NCI-H2196 treated with DMSO at 0.1 percent for 48 hours (cell line): Measurements from ENCODE around the gene ITPK1.

Experiments
- DNase-seq: peaks from one replicate; lab custom pipeline; 2025; ENCODE audit not compliant: unreplicated experiment; lab: John Stamatoyannopoulos, UW

The ITPK1 gene

DNA sequence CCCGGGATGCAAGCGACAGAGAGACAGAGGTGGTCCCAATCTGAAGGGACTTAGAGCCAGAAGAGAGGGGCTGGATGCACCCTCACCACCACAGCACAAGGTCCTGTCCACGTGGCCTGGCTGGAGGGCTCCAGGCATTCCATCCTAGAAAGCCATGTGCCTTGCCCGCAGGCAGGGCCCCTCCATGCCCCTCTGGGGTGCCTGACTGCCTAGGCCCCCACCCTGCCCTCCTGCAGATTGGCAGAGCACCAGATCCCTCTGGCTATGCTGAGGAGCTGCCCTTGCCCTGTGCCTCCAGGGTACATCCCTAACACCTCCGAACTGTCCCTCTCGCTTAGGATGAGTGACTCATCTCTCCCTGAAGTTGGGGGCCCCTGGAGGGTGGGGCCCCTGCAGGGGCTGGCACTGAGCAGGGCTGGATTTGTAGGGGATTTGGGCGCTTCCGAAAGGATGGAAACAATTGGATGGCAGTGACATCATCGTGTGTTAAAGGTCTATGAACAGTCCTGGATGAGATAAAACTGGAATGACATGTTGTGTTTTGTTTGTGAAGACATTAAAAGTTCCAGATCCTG lies 141.8 kb downstream of the ITPK1 start:
- no peak for DNase-seq

DNA sequence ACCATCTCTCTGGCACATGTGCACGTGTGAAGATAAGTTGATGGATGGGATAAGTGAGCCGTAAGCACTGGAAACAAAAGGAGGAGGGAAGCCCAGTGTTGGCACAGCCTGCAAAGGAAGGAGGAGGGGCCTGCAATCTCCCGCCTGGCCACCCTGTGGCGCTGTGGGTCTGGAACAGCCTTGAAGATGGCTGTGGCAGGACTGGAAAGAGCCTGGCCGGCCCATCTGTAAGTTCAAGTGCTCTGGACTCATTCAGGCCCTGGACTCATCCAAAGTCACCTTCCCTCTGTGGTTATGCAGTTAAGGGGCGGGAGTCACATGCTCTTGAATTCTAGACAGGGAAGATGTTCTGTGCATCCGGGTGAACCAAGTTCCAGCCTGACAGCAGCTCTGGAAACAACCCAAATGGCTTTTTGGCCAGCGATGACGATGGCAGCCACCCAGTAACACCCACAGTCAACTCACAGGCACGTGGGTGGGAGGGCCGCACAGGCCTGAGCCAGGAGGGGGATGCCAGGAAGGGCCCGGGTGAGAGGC lies 142.4 kb downstream of the ITPK1 start:
- peak; percentile 13 for DNase-seq

DNA sequence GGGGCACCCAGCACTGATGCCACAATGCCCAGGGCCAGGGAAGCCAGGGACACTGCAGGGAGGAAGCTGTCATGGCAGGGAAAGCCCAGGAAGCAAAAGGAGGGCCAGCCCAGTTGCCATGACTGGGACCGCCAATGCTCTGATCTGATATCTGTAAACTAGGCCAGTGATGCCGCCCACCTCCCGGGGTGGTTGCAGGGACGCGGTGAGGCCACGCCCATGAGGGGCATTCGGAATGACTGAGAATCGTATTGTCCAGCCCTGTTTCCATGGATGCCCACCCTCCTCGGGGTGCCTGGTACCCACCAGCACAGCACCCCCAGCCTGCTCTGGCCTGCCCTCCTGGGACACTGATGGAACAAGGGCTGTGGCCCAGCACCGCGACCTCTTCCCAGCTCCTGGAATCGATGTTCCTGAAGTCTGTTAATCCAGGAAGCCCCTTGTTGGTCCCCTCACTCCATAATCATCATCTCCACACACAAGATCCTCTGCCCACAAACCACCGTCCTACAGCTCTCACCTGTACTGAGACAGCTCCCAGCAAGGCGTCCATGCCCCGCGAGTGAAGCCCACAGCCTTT lies 144.0 kb downstream of the ITPK1 start:
- no peak for DNase-seq

DNA sequence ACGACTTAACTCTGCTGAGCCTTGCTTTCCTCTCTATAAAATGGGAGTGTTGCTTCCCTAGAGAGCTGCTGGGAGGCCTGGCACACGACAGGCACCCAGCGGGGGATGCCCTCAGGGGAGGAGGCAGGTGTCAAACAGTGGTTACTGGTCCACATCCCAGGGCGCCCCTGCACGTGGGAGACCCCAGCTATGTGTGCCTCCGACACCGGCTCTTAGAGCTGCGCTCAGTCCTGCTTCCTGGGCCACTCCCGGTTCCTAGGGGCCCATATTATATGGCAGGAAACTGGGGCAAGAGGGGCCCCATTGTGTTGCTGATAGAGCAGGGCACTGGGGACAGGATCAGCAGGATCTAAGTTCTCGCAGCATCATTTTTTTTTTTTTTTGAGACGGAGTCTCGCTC lies 145.5 kb downstream of the ITPK1 start:
- DNase-seq: no peak

DNA sequence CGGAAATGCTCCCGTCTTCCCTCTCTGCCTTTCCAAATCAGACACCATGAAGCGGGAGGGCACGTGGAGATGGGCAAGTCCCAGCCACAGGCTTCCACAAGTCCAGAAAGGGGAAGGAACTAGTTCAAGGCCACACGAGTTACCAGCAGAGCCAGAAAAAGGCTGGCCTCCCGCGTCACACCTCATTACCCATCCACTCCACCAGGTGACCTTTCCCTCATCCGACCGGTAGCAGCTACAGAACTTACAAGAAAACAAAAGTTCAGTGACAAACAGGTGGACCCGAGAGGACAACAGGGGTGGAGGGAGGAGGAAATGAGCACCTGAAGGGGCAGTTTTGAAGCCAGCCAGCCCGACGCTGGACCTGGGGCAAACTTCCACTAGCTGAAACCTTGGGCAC lies 145.9 kb downstream of the ITPK1 start:
- no peak for DNase-seq

DNA sequence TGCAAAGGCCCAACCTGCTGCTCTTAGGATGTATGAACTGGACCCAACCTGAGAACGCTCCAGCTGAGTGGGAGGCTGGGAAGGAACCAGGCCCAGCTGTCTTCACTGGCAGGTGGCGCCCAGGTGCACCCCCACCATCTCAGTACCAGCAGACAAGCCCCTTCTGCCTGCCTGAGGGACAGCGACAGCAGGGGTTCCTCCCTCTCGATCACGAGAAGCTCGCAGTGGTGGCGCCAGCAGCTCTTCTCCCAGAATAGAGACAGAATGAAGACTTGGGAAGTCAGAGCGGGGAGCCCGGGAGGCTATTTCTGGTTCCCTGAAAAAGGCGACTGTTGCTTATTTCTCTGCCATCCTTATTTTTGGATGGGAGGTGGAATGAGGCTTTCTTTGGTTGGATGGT lies 146.3 kb downstream of the ITPK1 start:
- DNase-seq: no peak

DNA sequence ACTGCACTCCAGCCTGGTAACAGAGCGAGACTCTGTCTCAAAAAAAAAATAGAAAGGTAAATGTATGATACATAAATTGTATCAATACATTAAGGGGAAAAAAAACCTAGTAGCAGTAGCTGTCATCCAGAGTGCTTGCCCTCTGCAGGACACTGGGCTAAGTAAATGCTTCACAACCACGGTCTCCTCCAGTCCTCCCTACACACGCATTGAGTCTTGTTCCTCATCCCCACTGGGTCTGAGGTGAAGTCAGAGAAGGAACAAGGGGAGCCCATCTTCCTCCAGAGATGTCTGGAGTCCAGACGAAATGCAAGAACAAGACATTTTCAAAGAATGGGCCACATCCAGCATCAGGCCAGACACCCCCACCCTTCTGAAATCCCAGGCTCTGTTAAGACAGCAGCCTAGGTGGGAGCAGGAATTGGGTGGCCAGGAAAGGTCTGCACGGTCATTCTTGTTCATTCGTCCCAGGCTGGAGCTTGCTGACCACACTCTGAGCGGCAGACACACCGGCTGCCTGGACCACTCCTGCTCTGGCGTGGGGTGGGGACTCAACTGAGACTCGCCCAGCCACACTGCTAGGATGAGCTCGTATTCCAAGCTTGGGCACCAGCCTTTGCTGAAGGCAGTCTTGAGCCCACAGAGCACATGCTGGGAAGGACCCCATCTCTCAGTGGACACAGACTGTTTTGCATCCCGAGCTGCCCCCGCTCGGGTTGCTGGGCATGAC lies 147.3 kb downstream of the ITPK1 start:
- DNase-seq: no peak

DNA sequence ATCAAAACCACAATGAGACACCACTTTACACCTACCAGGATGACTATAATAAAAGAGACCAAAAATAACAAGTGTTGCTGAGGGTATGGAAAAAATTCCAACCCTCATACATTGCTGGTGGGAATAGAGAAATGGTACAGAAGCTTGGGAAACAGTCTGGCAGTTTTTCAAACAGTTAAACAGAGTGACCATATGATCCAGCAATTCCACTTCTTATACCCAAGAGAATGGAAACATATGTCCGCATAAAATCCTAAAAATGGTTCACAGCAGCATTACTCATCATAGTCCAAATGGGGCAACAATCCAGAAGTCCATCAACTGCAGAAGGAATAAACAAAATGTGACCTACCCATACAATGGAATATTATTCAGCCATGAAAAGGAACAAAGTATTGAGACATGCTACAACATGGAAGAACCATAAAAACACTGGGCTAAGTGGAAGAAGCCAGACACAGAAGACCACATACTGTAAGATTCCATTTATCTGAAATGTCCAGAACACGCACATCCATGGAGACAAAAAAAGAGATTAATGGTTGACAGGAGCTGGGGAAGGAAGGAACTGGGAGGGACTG lies 148.3 kb downstream of the ITPK1 start:
- DNase-seq: no peak

DNA sequence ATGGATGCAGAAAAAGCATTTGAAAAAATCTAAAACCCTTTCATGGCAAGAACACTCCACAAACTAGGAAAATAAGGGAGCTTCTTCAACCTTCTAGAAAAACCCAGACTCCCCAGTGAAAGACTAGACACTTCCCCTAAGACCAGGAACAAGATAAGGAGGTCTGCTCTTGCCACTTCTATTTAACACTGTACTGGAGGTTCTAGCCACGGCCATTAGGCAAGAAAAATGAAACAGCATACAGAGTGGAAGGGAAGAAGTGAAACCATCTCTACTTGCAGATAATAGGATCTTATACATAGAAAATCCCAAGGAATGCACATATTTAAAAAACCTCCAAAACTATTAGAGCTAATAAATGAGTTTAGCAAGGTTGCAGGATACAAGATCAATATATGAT lies 150.4 kb downstream of the ITPK1 start:
- DNase-seq: no peak

DNA sequence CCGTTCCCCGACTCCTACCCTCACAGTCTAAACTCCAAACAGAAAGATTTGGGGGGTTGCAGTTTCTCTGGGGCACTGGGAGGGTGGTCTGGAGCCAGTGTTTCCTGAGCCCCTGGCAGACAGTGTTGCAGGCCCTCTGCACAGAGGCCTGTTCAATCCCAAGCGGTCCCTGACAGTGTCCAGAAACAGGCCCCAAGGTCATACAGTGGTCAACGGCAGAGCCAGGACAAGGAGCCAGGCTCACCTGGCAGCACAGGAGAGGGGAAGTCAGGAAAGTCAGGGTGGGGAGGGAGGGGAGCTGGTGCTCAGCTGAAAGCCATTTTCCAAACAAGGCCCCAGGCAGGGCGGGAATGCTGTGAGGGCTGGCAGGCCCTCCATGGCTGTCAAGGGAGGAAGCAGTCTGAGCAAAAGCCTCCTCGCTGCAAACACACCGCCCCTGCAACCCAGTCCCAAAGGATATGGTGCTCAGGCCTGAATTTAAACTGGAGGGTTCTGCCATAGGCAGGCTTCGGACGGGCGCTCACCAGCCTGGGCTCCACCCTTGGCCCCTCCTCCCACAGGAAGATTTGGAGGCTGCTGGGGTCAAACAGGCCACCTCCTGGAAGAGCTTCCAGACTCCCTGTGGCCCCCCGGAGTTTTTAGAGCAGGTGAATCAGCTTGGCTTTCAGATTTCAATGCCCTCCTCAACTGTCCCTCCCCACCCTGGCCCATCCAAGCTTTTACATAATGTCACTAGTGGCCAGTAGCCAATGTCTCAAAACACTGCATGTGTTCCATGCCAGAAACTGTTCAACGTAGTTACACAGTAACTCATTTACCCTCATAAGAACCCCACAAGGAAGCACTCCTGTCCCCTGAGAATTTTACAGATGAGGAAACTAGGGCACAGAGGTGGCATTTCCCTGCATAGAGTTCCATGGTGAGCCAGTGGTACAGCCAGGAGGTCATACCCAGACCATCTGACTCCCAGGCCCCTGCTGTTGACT lies 151.3 kb downstream of the ITPK1 start:
- DNase-seq: no peak

DNA sequence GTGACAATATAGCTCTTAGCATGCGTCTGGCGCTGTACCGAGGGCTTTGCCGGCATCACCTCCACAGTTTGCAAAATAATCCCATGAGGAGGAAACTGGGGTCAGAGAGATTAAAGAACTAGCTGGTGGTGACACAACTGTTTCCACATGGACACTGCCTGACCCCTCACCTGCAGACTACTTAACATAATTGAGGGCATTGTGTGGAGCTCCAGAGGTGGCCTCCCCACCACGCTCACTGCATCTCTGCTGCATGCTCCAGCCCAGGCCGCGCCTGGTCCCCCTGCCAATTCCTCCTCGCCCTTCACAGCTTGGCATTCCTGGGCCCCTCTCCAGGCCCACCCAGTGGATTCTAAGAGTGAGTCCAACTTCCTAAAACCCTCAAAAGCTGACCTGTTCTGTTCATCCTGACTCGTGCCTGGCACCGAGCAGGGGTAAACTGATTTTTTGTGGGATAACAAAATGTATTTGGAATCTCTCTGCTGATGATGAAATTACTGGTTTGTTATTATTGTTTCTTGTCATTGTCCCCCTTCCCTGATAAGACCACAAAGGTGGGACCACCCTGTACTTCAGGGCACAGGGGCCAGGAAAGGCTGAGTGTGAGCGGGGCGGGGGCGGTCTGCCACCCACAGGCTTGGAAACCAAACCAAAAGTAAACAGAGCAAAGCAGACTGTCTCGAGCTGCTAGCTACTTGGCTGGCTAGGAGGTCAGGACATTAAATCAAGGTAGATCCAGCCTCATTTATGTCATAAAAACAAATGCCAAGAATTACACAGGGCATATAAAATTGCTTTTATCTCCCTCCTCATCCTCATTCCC lies 152.2 kb downstream of the ITPK1 start:
- no peak for DNase-seq

DNA sequence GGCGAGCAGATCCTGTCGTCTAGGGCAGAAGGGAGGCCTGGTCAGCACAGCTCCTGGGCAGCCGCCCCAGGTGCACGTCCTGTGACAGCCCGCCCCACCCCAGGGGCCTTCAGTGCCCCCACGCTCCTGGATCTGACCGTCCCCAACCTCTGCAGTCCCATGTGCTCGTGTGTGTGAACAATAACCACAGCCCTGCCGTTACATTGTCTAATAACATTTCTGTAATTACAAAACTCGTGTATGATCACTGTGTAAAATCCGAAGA lies 153.0 kb downstream of the ITPK1 start:
- no peak for DNase-seq

DNA sequence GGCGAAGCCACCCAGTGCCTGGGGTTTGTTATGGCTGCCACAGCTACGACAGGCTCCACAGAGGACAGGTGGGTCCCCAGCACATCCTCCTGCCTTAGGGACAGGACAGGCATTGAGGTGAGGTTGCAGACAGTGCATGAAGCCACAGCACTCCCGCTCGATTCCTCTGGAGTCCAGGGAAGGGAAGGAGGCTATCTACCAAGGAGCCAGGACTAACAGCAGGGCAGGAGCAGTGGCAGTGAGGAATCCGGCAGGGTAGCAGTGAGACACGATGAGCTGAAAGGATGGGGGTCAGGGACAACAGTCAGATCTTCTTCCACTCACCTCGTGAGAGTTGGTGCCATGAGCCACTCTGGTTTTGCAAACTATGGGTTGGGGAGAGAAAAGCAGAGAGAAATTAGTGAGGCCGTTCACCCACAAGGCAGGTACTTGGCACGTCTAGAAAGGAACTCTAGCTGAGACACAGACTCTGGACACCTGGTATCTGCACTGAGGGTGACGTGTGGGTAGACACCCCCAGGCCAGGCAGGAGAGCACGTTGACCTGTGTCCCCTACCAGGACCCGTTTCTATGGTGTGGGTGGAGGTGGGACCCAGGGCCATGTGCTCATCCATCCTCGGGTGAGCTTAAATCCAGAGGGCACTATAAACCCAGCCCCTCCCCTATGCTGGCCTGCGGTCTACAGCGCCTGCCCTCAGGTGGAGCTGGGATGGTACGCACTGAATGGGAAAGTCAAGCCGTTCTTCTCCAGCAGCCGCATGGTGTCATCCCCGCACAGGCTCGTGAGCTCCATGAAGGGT lies 153.5 kb downstream of the ITPK1 start:
- DNase-seq: no peak

DNA sequence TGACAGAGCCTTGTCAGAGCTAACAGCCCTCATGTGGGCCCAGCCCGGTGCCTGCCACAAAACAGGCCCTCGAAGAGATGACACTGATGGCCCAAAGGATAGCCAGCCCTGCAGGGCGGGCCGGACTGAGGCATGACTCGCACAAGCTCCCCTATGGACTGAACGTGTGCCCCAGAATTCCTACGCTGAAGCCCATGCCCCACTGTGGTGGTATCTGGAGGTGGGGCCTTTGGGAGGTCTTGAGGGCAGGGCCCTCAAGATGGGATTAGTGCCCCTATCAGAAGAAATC lies 154.2 kb downstream of the ITPK1 start:
- DNase-seq: no peak

DNA sequence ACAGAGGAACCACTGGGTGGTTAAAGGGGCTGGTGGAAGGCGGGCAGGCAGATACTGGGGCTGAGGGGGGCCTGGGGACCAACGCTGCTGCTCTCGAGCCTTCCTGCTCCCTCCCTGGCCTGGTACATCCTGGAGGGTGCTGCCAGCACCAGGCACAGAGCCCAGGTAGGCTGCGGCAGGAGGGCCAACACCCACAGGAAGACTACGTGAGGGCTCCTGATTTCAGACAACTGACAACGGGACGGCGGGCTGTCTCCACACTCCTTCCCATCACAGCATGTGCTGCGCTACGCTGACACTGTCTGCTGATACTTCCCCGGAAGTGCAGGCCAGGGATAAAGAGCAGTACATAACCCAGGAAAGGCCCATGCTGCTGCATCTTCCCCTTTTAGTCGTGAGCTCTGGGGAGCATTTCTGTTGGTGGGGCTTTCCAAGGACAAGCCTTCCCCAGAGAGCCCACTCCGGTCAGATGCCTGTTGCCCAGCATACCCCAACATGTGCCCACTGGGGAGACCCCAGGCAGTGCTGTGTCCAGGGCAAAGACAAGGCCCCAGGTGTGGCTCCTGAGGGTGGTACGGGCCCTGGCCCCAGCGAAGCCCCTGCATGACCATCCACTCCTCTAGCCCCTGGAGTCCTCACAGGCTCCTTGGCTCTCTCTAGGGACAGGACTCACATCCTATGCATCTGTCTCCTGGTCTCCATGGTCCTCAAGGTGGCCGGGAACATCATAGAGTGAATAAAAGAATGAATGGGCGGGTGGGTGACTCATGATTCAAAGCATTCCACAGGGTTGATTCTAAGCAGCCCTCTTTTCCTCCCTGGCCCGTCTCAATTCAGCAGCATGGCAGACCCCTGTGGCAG lies 154.8 kb downstream of the ITPK1 start:
- DNase-seq: no peak

DNA sequence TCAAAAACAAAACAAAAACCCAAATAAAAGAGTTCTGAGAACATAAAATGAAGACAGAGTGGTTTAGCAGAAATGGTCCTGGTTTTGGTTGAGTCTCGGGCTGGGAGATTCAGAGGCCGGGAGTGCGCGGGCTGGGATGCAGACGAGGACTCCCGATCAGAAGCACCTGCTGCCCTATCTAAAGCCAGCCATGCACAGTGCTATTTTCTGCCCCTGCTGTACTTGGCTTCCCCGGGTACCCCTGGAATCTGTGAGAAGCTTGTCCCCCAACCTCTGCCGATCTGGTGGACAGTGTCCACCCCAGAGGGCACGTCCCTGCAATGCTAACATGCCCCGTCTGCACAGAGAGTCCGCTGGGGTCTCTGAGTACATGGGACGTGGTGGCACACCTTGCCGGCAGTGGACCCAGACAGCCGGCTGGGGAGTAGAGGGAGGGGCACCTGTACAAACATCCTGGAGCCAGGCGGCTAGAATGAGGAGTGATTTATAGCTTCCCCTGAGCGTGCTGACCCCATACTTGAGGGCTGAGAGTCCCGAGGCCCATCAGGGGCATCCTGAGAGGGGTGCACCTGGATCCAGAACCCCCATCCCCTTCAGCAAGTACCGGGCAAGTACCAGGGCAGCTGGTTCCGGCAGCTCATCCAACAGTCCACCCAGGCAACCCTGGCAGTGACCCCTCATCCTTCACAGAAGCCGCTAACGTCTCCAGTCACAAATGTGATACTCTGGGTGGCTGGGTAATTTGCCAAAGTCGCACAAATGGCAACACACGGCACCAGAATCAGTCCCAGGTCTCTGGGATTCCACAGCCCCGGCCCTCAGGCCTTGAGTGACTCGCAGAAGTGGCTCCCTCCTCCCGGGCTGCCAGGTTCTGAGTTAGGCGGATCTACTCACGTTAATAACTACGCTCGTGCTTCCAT lies 155.7 kb downstream of the ITPK1 start:
- DNase-seq: no peak

DNA sequence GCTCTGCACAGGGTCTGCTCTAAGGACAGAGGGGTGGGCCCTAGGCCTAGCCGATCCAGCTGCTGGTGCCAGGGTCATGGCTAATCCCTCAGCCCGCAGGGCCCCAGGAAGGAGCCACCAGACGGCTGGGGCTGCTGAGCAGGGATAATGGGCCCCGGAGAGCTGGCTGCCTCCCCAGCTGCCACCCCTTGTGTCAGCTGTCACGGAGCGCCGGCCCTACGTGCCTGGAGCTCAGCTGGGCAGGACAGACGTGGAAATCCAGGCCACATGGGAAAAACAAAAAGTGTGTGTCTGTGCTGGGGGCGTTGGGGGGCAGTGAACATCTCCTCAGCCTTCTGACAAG lies 156.6 kb downstream of the ITPK1 start:
- DNase-seq: no peak
